GM12864 (cell line): ENCODE data around the gene CILP2.

Experiments used
- DNase-seq: peaks from one replicate; pipeline ENCODE4 v3.0.0-alpha.2; 2011; ENCODE audit warnings: low read depth
- H3K4me3 ChIP-seq: 2 replicates; pipeline ENCODE4 v1.5.1; 2011; ENCODE audit warnings: mild to moderate bottlenecking, low read depth, low read length, control low read depth
- TF ChIP-seq, protein P1 (sequence below): IDR thresholded peaks from 2 replicates; pipeline ENCODE4 v1.5.1; 2011; ENCODE audit warnings: low read depth, mild to moderate bottlenecking, moderate library complexity, low read length, control low read depth, inconsistent platforms; ENCODE audit errors: missing control alignments

CILP2 gene

DNA sequence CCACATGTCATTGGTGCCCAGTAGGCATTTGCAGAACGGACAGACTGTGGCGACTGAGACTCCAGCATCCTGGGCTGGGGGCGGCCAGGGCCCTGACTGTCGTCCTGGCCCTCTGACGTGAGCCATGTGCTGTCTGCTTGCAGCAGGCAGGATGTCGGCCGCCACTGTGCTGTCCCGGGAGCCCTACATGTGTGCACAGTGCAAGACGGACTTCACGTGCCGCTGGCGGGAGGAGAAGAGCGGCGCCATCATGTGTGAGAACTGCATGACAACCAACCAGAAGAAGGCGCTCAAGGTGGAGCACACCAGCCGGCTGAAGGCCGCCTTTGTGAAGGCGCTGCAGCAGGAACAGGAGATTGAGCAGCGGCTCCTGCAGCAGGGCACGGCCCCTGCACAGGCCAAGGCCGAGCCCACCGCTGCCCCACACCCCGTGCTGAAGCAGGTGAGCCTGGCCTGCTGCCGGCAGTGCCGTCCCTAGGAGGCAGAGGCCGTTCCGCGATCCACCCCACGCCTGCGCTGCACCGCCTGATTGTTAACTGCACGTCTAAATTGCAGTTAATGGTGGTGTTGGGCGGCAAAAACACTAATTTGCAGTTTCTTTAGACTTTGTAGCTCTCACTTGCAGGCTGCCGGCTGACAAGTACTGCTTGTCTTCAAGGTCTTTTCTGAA lies 37.0 kb upstream of the CILP2 start:
- H3K4me3 ChIP-seq = no peak overlapping the region
- TF ChIP-seq, protein P1, sequence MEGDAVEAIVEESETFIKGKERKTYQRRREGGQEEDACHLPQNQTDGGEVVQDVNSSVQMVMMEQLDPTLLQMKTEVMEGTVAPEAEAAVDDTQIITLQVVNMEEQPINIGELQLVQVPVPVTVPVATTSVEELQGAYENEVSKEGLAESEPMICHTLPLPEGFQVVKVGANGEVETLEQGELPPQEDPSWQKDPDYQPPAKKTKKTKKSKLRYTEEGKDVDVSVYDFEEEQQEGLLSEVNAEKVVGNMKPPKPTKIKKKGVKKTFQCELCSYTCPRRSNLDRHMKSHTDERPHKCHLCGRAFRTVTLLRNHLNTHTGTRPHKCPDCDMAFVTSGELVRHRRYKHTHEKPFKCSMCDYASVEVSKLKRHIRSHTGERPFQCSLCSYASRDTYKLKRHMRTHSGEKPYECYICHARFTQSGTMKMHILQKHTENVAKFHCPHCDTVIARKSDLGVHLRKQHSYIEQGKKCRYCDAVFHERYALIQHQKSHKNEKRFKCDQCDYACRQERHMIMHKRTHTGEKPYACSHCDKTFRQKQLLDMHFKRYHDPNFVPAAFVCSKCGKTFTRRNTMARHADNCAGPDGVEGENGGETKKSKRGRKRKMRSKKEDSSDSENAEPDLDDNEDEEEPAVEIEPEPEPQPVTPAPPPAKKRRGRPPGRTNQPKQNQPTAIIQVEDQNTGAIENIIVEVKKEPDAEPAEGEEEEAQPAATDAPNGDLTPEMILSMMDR = no peak
- no peak for DNase-seq

DNA sequence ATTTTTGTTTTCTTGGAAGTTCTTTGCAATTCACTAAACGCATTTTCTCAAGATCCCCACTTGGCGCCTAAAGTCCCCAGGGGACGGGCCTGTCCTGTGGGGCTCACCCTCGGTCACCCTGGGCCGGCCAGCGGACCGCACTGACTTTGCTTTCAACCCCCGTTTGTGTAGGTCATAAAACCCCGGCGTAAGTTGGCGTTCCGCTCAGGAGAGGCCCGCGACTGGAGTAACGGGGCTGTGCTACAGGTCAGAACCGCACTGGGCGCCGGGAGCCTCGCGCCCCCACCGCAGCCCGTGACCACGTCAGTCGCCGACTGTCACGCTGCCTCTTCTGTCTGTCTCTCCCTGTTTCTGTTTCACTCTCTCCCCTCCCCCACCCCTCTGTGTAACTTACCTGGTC lies 36.3 kb upstream of the CILP2 start:
- TF ChIP-seq, protein P1 = no peak
- no peak overlapping the region for H3K4me3 ChIP-seq
- DNase-seq = no peak

- TF ChIP-seq, protein P1 = no peak
Observed at GRCh38 chr19:19502281-19502680, 35.8 kb upstream of the CILP2 start.

DNA sequence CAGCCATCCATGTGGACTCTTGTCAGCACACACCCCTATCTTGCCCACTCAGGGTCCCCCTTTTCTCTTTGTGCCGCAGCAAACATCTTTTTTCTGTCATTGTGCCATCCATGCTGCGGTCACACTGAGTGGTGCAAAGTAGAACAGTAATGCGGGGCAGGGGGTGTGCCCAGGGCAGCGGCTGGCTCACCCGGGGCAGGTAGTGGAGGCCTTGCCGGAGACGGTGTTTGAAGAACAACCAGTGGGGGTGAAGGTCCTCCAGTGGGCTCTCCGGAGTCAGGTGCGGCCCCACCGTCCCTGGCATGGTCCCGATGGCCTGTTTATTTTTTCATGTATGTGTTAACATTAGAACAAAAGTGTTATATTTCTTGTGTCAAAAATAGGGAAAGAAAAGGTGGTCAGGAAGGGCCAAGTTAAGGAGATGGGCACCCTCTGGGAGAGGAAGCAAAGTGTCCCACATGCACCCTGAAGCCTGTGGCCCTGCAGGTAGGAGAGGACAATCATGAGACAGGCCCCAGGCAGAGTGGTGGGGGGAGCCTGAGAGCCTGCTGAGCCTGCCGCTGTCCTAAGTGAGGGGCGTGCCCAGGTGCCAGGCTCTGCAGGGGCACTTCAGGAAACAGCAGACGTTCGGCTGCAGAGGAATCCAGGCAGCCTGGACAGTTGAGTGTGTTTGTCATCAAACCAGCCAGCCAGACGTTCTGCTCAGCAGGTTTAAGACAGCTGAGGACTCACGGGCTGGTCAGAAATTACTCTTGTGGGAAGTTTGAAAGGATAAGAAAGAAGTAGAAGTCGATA lies 35.1 kb upstream of the CILP2 start:
- no peak overlapping the region for H3K4me3 ChIP-seq
- TF ChIP-seq, protein P1 = no peak
- DNase-seq = no peak

More at GRCh38 chr19:19502281-19502680, 35.8 kb upstream of the CILP2 start:
- DNase-seq = no peak
- H3K4me3 ChIP-seq = no peak overlapping the region

- TF ChIP-seq, protein P1 = no peak
- no peak overlapping the region for H3K4me3 ChIP-seq
- no peak for DNase-seq
Observed at GRCh38 chr19:19504754-19505668, 33.1 kb upstream of the CILP2 start.

DNA sequence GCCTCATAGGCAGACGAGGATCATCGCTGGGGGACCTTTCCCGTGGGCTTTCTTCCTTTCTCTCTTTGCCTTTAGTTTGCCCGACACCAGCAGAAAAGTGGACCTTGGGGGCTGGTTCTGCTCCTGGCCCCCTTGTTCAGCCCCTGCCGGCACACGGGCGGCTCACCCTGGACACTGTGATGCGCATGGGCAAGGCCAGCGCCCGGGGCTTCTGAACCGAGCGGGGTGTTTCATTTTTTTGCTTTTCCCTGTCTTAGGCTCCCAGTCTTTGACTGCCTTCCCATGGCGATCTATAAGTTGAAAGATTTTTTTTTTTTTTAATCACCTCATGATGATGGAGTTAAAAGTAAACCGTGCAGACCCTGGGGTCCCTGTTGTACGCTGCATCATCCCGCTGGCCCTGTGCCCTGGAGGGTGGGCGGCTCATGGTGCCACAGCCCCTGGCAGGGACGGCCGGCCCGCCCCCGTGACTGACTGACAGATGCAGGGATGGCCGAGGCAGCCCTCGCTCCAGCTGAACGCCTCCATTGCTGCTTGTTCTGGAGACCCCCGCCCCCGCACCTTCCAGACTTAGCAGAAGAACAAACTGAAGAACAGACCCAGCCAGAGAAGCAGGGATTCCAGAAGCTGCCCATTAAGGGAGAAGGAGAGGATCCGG lies 32.3 kb upstream of the CILP2 start:
- DNase-seq = no peak
- no peak overlapping the region for H3K4me3 ChIP-seq
- TF ChIP-seq, protein P1 = no peak
